CD4-positive, alpha-beta T cell treated with Interleukin-17A for 4 hours (primary cell): ENCODE measurements around the gene ETFDH.
A peak's percentile ranks its signal among the peaks of the same experiment; 100 is the strongest.
"Not testable (repeated sequence)": the region's sequence is repeated elsewhere in the genome, so short reads cannot be mapped to it uniquely, and the experiment has no call there.

ENCODE experiments used
- DNase-seq: peaks from one replicate; pipeline ENCODE4 v3.0.0-alpha.2; 2020; ENCODE audit warnings: mixed read lengths

ETFDH gene

GRCh38 chr4:158681629-158682028 is 9.5 kb downstream of the ETFDH start:
- DNase-seq = no peak

- no peak for DNase-seq
These were observed 10.0 kb downstream of the ETFDH start for GRCh38 chr4:158682066-158682465.

- no peak for DNase-seq
These were observed 16.7 kb downstream of the ETFDH start for GRCh38 chr4:158688813-158689212.

- no peak for DNase-seq
These were observed 32.2 kb downstream of the ETFDH start for GRCh38 chr4:158704274-158704673.

GRCh38 chr4:158710814-158711213 is 38.7 kb downstream of the ETFDH start:
- no peak for DNase-seq

GRCh38 chr4:158712622-158713021 is 40.5 kb downstream of the ETFDH start:
- DNase-seq = not testable (repeated sequence)

- DNase-seq = no peak
These were observed 42.8 kb downstream of the ETFDH start for GRCh38 chr4:158714937-158715336.

GRCh38 chr4:158715802-158716201 is 43.7 kb downstream of the ETFDH start:
- no peak for DNase-seq

GRCh38 chr4:158721680-158722079 is 49.6 kb downstream of the ETFDH start:
- DNase-seq = no peak

- peak; percentile 6 for DNase-seq
These were observed 50.3 kb downstream of the ETFDH start for GRCh38 chr4:158722291-158722916.

- DNase-seq = peak; percentile 82
These were observed 51.1 kb downstream of the ETFDH start, which contains the start of gene PPID for GRCh38 chr4:158722917-158723793. Gene PPID, minus strand, starts transcription at chr4:158723396. Its CDS starts 108 bp downstream, at chr4:158723288.

- DNase-seq = no peak
These were observed 52.5 kb downstream of the ETFDH start for GRCh38 chr4:158724637-158725036.

GRCh38 chr4:158726633-158727032 is 54.5 kb downstream of the ETFDH start:
- DNase-seq = no peak

GRCh38 chr4:158728236-158728635 is 56.1 kb downstream of the ETFDH start:
- no peak for DNase-seq

- peak; percentile 60 for DNase-seq
These were observed 57.8 kb downstream of the ETFDH start for GRCh38 chr4:158729716-158730559.

GRCh38 chr4:158738866-158739265 is 66.8 kb downstream of the ETFDH start:
- no peak for DNase-seq

- no peak for DNase-seq
These were observed 67.5 kb downstream of the ETFDH start for GRCh38 chr4:158739600-158739999.

GRCh38 chr4:158741326-158742021 is 69.4 kb downstream of the ETFDH start:
- DNase-seq = no peak

- DNase-seq = not testable (repeated sequence)
These were observed 74.4 kb downstream of the ETFDH start for GRCh38 chr4:158746537-158746936.

GRCh38 chr4:158750379-158750778 is 78.3 kb downstream of the ETFDH start:
- DNase-seq = no peak

GRCh38 chr4:158754385-158755180 is 82.5 kb downstream of the ETFDH start:
- no peak for DNase-seq

- not testable (repeated sequence) for DNase-seq
These were observed 83.7 kb downstream of the ETFDH start for GRCh38 chr4:158755819-158756218.
